Central memory CD8-positive, alpha-beta T cell (primary cell): ENCODE data around the gene GCNA.

Experiments
- ATAC-seq: fragments of 150-1000 bp; cut with Tn5 transposase; replicated peaks from 2 replicates; pipeline ENCODE4 v1.10.0; 2022; ENCODE audit warnings: mild to moderate bottlenecking, moderate FRiP score, moderate number of reproducible peaks; ENCODE audit not compliant: poor library complexity, severe bottlenecking; ENCODE audit errors: extremely low read depth
- DNase-seq, 2 donors: peaks; one replicate each; pipeline ENCODE4 v3.0.0; 2021; ENCODE audit warnings: low spot score in 2 of 2
- H3K27ac Mint-ChIP-seq: one replicate; pipeline ENCODE4 v1.8.0; 2022; ENCODE audit warnings: low read depth, mild to moderate bottlenecking, moderate library complexity, mixed read lengths
- H3K27me3 Mint-ChIP-seq: one replicate; pipeline ENCODE4 v1.8.0; 2022; ENCODE audit warnings: mixed read lengths
- H3K36me3 Mint-ChIP-seq: one replicate; pipeline ENCODE4 v1.8.0; 2022; ENCODE audit warnings: mild to moderate bottlenecking, moderate library complexity, mixed read lengths; ENCODE audit not compliant: insufficient read depth
- H3K4me1 Mint-ChIP-seq: one replicate; pipeline ENCODE4 v1.8.0; 2022; ENCODE audit warnings: mixed read lengths
- H3K4me3 Mint-ChIP-seq: one replicate; pipeline ENCODE4 v1.8.0; 2022; ENCODE audit warnings: mild to moderate bottlenecking, moderate library complexity, mixed read lengths
- H3K9me3 Mint-ChIP-seq: one replicate; pipeline ENCODE4 v1.8.0; 2022; ENCODE audit warnings: mixed read lengths

GCNA gene

DNA sequence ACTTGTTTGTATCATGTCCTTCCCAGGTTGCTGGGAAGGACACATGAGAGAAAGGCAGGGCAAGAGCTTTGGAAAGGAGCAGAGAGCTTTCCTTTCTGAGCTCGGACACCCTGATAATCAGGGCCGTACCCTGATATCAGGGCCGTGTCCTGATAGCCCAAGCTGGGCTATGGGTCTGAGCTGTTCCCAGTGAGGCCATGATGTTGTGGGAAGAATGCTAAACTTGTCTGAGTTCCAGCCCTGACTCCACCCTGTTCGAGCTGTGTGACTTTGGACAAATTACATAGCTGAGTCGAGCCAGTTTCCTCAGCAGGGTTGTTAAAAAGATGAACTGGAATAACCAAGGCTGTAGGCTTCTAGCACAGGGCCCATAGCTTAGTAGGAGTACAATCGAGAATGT, 43.4 kb downstream of the GCNA start:
- DNase-seq (no peak), ATAC-seq (no peak)
- Mint-ChIP-seq H3K36me3 (peaks cover 38% of the 10 kb centered on the region), H3K27ac (peak overlapping the region; percentile 98), H3K27me3 (no peaks in the 10 kb centered on the region), H3K9me3 (no peaks in the 10 kb centered on the region), H3K4me1 (peaks cover 54% of the 10 kb centered on the region), H3K4me3 (peak overlapping the region; percentile 80)

GRCh38 chrX:71622032-71622575, 43.9 kb downstream of the GCNA start:
- Mint-ChIP-seq H3K27ac (peak overlapping the region; percentile 98), H3K36me3 (peaks cover 33% of the 10 kb centered on the region), H3K27me3 (no peaks in the 10 kb centered on the region), H3K4me1 (peaks cover 49% of the 10 kb centered on the region), H3K4me3 (peak overlapping the region; percentile 80), H3K9me3 (no peaks in the 10 kb centered on the region)
- DNase-seq (no peak), ATAC-seq (no peak)

DNA sequence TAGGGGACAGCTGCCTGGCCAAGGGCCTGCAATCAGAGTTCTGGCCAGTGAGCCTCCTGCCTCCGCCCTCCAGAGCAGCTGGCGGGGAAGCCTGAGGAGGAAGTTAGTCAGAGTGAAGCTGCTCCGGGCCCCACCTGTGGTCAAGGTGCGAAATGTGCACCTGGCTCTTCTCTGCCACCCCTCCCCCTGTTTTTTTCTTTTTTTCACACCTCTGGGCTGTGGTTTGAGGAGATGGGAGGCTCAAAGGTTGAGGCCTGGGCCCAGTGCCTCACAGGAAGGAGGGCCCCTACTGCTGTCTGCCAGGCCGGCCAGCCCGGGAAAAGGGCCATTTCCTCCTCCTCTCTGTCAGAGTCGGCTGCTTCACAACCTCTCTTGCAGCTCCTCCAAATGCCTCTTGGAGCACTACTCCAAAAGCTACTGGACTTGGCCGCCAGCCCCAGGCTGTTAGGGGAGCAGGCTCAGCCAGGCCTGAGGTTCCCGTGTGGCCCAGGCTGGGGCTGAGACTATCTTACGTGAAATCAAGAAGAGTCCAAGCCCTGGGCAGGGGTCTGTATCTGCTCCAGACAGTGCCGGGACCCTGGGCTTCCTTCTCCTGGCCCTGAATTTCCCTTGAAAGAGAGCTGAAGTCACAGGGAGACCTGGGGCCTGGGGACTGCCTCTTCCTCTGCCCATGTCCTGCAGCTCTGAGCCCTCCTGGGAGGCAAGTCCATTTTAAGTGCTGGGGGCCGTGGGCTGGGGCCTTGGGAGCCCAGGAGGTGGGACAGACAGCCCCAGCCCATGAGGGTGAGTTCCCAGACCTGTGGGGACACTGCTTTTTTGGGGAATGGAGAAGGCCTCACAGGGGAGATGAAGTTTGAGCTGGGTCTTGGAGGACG, 44.6 kb downstream of the GCNA start:
- peak; percentile 66 for ATAC-seq

DNA sequence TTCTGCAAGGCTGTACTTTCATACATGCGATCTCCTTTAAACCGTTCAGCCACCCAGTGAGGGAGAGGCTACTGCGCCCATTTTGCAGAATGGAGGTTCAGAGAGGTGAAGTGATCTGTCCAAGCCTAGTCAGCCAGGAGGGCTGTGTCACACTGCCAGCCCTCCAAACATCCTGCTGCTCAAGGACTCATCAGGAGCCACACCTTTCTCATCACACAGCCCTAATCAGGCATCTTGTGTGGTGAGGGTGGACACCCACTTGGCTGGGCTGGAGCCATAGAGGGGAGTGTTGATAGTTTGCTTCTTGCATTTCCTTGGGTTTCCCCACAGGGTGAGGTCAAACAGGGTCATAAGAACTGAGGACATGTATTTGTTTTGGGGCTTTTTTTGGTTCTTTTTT, 45.5 kb downstream of the GCNA start:
- peaks cover 34% of the 10 kb centered on the region for H3K4me1 Mint-ChIP-seq
- no peak for ATAC-seq

More for the DNA sequence above, 44.6 kb downstream of the GCNA start:
- H3K4me1 Mint-ChIP-seq = peaks cover 43% of the 10 kb centered on the region
- H3K36me3 Mint-ChIP-seq = peaks cover 26% of the 10 kb centered on the region
- peak overlapping the region; percentile 80 for H3K4me3 Mint-ChIP-seq
- no peaks in the 10 kb centered on the region for H3K9me3 Mint-ChIP-seq
- peak overlapping the region; percentile 98 for H3K27ac Mint-ChIP-seq
- peak; percentile 43 to 77 for DNase-seq
- H3K27me3 Mint-ChIP-seq = no peaks in the 10 kb centered on the region

DNA sequence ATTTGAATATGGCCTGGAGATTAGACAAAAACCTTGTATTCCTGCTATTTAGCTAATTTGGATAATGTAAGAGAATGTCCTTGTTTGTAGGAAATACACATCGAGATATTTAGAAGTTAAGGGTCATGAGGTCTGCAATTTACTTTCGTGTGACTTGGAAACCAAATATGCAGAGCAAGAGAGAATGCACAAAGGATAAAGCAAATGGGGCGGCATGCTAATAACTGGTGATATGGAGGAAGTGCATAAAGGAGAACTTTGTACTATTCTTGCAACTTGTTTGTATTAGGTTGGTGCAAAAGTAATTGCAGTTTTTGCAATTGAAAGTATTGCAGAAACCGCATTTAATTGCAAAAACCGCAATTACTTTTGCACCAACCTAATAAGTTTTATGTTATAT, 47.2 kb downstream of the GCNA start:
- Mint-ChIP-seq H3K27me3 (no peaks in the 10 kb centered on the region), H3K36me3 (peaks cover 16% of the 10 kb centered on the region), H3K4me3 (no peak overlapping the region), H3K9me3 (no peaks in the 10 kb centered on the region), H3K4me1 (peaks cover 19% of the 10 kb centered on the region), H3K27ac (peak overlapping the region; percentile 8)
- ATAC-seq = no peak
- DNase-seq = no peak

More for the DNA sequence above, 45.5 kb downstream of the GCNA start:
- Mint-ChIP-seq H3K4me3 (peak overlapping the region; percentile 80), H3K9me3 (no peaks in the 10 kb centered on the region), H3K27me3 (no peaks in the 10 kb centered on the region), H3K36me3 (peaks cover 18% of the 10 kb centered on the region), H3K27ac (peak overlapping the region; percentile 98)
- DNase-seq = no peak

DNA sequence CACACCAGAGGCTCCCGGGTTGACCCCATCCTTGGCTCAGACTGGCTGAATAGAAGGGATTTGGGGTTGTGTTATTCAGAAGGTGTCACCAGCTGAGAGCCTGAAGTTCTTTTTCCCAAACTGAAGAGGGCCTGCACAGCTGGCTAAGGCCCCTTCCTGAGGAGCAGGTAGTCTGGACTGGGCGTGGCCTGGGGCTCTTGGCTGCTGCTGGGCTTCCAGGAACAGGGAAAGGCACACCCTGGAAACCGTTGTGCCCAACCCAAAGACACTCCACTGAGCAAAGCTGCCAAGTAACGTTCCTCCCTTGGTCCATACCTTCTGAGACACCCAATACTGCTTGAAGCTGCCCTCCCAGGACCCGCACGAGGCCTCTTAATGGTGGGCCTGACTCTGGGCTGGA, 48.3 kb downstream of the GCNA start:
- Mint-ChIP-seq H3K9me3 (no peaks in the 10 kb centered on the region), H3K27me3 (no peaks in the 10 kb centered on the region), H3K36me3 (peaks cover 15% of the 10 kb centered on the region), H3K4me3 (no peak overlapping the region), H3K4me1 (peaks cover 18% of the 10 kb centered on the region), H3K27ac (peak overlapping the region; percentile 74)
- DNase-seq (no peak), ATAC-seq (no peak)

- Mint-ChIP-seq H3K27ac (no peak overlapping the region), H3K36me3 (peaks cover 6% of the 10 kb centered on the region), H3K27me3 (no peaks in the 10 kb centered on the region), H3K4me3 (no peak overlapping the region), H3K9me3 (no peaks in the 10 kb centered on the region), H3K4me1 (peaks cover 11% of the 10 kb centered on the region)
- ATAC-seq = no peak
- no peak for DNase-seq
These were observed 49.6 kb downstream of the GCNA start for GRCh38 chrX:71627588-71628404.

GRCh38 chrX:71629467-71629866, 51.2 kb downstream of the GCNA start:
- Mint-ChIP-seq H3K9me3 (no peaks in the 10 kb centered on the region), H3K27ac (no peak overlapping the region), H3K36me3 (no peaks in the 10 kb centered on the region), H3K4me1 (no peaks in the 10 kb centered on the region), H3K4me3 (no peak overlapping the region), H3K27me3 (no peaks in the 10 kb centered on the region)
- DNase-seq = no peak
- no peak for ATAC-seq

GRCh38 chrX:71632923-71633657, 54.9 kb downstream of the GCNA start:
- no peaks in the 10 kb centered on the region for H3K9me3 Mint-ChIP-seq
- H3K27ac Mint-ChIP-seq = no peak overlapping the region
- no peak for DNase-seq
- no peaks in the 10 kb centered on the region for H3K27me3 Mint-ChIP-seq
- no peaks in the 10 kb centered on the region for H3K36me3 Mint-ChIP-seq
- no peak for ATAC-seq
- no peak overlapping the region for H3K4me3 Mint-ChIP-seq
- peaks cover 13% of the 10 kb centered on the region for H3K4me1 Mint-ChIP-seq

GRCh38 chrX:71634366-71634765, 56.1 kb downstream of the GCNA start:
- no peak for DNase-seq
- ATAC-seq = no peak
- Mint-ChIP-seq H3K4me3 (no peak overlapping the region), H3K9me3 (no peaks in the 10 kb centered on the region), H3K4me1 (peaks cover 13% of the 10 kb centered on the region), H3K27me3 (no peaks in the 10 kb centered on the region), H3K36me3 (no peaks in the 10 kb centered on the region), H3K27ac (no peak overlapping the region)

DNA sequence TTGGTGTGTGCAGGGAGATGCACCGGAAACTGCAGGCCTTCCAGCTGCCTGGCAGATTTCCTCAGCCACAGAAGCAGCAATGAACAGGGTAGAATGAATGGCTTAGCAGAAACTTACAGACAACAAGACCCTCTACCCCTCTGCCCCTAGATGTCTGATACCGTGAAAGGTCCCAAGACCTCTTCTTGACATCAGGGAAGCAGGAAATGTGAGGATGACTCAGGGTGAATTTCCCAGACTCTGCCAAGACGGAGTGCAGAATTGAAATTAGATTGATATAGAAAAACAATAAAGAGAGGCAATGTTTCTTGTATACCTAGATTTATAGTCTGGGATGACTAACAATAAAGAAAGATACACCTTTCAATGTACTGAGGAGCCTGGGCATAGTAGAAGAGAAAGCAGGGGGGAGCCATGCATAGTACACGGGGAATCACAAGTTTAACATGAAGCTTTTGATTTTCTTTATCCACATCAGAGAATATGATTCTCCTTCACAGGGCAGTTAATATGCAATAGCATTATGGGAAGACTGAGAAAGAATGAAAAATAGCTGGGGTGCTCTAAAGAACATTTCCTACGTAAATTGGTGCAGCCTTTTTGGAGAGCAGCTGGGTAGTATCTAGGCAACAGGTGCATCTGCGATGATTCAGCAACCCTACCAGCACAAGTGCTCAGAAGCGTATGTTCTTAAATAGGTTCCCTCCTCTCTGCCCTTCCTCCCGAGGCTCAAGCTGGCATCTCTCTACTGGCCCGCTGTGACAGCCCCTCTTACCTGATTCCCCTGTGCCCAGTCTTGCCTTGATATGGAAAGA, 58.4 kb downstream of the GCNA start:
- Mint-ChIP-seq H3K27me3 (no peaks in the 10 kb centered on the region), H3K27ac (no peak overlapping the region), H3K4me1 (peaks cover 19% of the 10 kb centered on the region), H3K36me3 (no peaks in the 10 kb centered on the region), H3K4me3 (no peak overlapping the region), H3K9me3 (no peaks in the 10 kb centered on the region)
- DNase-seq = no peak
- ATAC-seq = peak; percentile 61
